HUES6 (cell line): ENCODE results near the gene BCL2A1.

Source experiments
- H3K27ac ChIP-seq: 2 replicates; pipeline ENCODE4 v1.7.0; 2013; ENCODE audit warnings: low read depth, mild to moderate bottlenecking, low read length, inconsistent platforms
- H3K27me3 ChIP-seq: 2 replicates; pipeline ENCODE4 v1.6.1; 2013; ENCODE audit warnings: low read length; ENCODE audit not compliant: control insufficient read depth, insufficient read depth
- H3K36me3 ChIP-seq: 2 replicates; pipeline ENCODE4 v1.6.1; 2013; ENCODE audit warnings: low read length; ENCODE audit not compliant: control insufficient read depth, insufficient read depth
- H3K4me1 ChIP-seq: 2 replicates; pipeline ENCODE4 v1.6.1; 2013; ENCODE audit warnings: low read length; ENCODE audit not compliant: control insufficient read depth, insufficient read depth
- H3K4me3 ChIP-seq: 2 replicates; pipeline ENCODE4 v1.5.1; 2013; ENCODE audit warnings: low read depth, low read length
- H3K9ac ChIP-seq: one replicate; pipeline ENCODE4 v1.6.1; 2013; ENCODE audit warnings: mild to moderate bottlenecking, low read length
- H3K9me3 ChIP-seq: 2 replicates; pipeline ENCODE4 v1.6.1; 2013; ENCODE audit warnings: low read depth, low read length; ENCODE audit not compliant: control insufficient read depth, insufficient read depth

Gene BCL2A1

GRCh38 chr15:80010131-80010673 lies 39.2 kb upstream of the BCL2A1 start:
- no peak overlapping the region for H3K4me3 ChIP-seq

GRCh38 chr15:80007532-80007931 lies 36.5 kb upstream of the BCL2A1 start:
- no peak overlapping the region for H3K4me3 ChIP-seq
- no peaks in the 10 kb centered on the region for H3K4me1 ChIP-seq
- no peak overlapping the region for H3K27ac ChIP-seq
- H3K27me3 ChIP-seq, result no peaks in the 10 kb centered on the region
- no peaks in the 10 kb centered on the region; the same call in 1 of the 2 replicates for H3K9me3 ChIP-seq
- no peaks in the 10 kb centered on the region for H3K36me3 ChIP-seq
- H3K9ac ChIP-seq, result no peak overlapping the region

More at GRCh38 chr15:80010131-80010673, 39.2 kb upstream of the BCL2A1 start:
- H3K27ac ChIP-seq, result no peak overlapping the region
- no peaks in the 10 kb centered on the region for H3K27me3 ChIP-seq
- no peak overlapping the region for H3K9ac ChIP-seq
- no peaks in the 10 kb centered on the region for H3K36me3 ChIP-seq
- H3K4me1 ChIP-seq, result no peaks in the 10 kb centered on the region
- no peaks in the 10 kb centered on the region for H3K9me3 ChIP-seq

GRCh38 chr15:80006946-80007345 lies 36.0 kb upstream of the BCL2A1 start:
- Histone ChIP-seq H3K9ac (no peak overlapping the region), H3K4me1 (no peaks in the 10 kb centered on the region), H3K27ac (no peak overlapping the region), H3K36me3 (no peaks in the 10 kb centered on the region), H3K9me3 (no peaks in the 10 kb centered on the region; the same call in 1 of the 2 replicates), H3K27me3 (no peaks in the 10 kb centered on the region), H3K4me3 (no peak overlapping the region)

- H3K9ac ChIP-seq, result no peak overlapping the region
- no peaks in the 10 kb centered on the region for H3K36me3 ChIP-seq
- 0 out of 2 replicates have a peak overlapping the region, but pooled peaks have one; percentile 53 for H3K27ac ChIP-seq
- H3K27me3 ChIP-seq, result no peaks in the 10 kb centered on the region
- no peak overlapping the region for H3K4me3 ChIP-seq
- H3K4me1 ChIP-seq, result no peaks in the 10 kb centered on the region
- H3K9me3 ChIP-seq, result no peaks in the 10 kb centered on the region; the same call in 1 of the 2 replicates
These were observed 33.0 kb upstream of the BCL2A1 start for GRCh38 chr15:80003934-80004472.

- no peaks in the 10 kb centered on the region for H3K27me3 ChIP-seq
- H3K4me1 ChIP-seq, result no peaks in the 10 kb centered on the region
- H3K9me3 ChIP-seq, result no peaks in the 10 kb centered on the region; the same call in 1 of the 2 replicates
- no peak overlapping the region for H3K9ac ChIP-seq
- H3K36me3 ChIP-seq, result no peaks in the 10 kb centered on the region
- peak overlapping the region; percentile 55 for H3K27ac ChIP-seq
- no peak overlapping the region for H3K4me3 ChIP-seq
These were observed 32.2 kb upstream of the BCL2A1 start for GRCh38 chr15:80003171-80003570.

- H3K27me3 ChIP-seq, result no peaks in the 10 kb centered on the region
- no peak overlapping the region for H3K4me3 ChIP-seq
- H3K9ac ChIP-seq, result no peak overlapping the region
- H3K27ac ChIP-seq, result no peak overlapping the region
- H3K9me3 ChIP-seq, result no peaks in the 10 kb centered on the region; the same call in 1 of the 2 replicates
- H3K4me1 ChIP-seq, result no peaks in the 10 kb centered on the region
- H3K36me3 ChIP-seq, result no peaks in the 10 kb centered on the region
These were observed 31.3 kb upstream of the BCL2A1 start for GRCh38 chr15:80002267-80002666.

- no peaks in the 10 kb centered on the region for H3K9me3 ChIP-seq
- no peaks in the 10 kb centered on the region for H3K27me3 ChIP-seq
- no peak overlapping the region for H3K4me3 ChIP-seq
- no peak overlapping the region for H3K9ac ChIP-seq
- no peaks in the 10 kb centered on the region for H3K4me1 ChIP-seq
- H3K36me3 ChIP-seq, result no peaks in the 10 kb centered on the region
- H3K27ac ChIP-seq, result no peak overlapping the region
These were observed 23.6 kb upstream of the BCL2A1 start for GRCh38 chr15:79994615-79995014.

GRCh38 chr15:79991826-79992225 lies 20.8 kb upstream of the BCL2A1 start:
- Histone ChIP-seq H3K9ac (no peak overlapping the region), H3K36me3 (no peaks in the 10 kb centered on the region), H3K27ac (no peak overlapping the region), H3K4me1 (no peaks in the 10 kb centered on the region), H3K9me3 (no peaks in the 10 kb centered on the region), H3K4me3 (no peak overlapping the region), H3K27me3 (no peaks in the 10 kb centered on the region)

- no peaks in the 10 kb centered on the region for H3K4me1 ChIP-seq
- H3K4me3 ChIP-seq, result no peak overlapping the region
- H3K27ac ChIP-seq, result no peak overlapping the region
- no peaks in the 10 kb centered on the region for H3K9me3 ChIP-seq
- H3K27me3 ChIP-seq, result no peaks in the 10 kb centered on the region
- no peaks in the 10 kb centered on the region for H3K36me3 ChIP-seq
- no peak overlapping the region for H3K9ac ChIP-seq
These were observed 20.0 kb upstream of the BCL2A1 start for GRCh38 chr15:79990997-79991334.

GRCh38 chr15:79990280-79990996 lies 19.4 kb upstream of the BCL2A1 start:
- no peak overlapping the region for H3K27ac ChIP-seq

GRCh38 chr15:79989682-79990081 lies 18.7 kb upstream of the BCL2A1 start:
- H3K9ac ChIP-seq, result no peak overlapping the region
- H3K4me1 ChIP-seq, result no peaks in the 10 kb centered on the region
- H3K36me3 ChIP-seq, result no peaks in the 10 kb centered on the region
- no peak overlapping the region for H3K4me3 ChIP-seq
- no peaks in the 10 kb centered on the region for H3K27me3 ChIP-seq
- H3K9me3 ChIP-seq, result no peaks in the 10 kb centered on the region
- no peak overlapping the region for H3K27ac ChIP-seq

More at GRCh38 chr15:79990280-79990996, 19.4 kb upstream of the BCL2A1 start:
- Histone ChIP-seq H3K27me3 (no peaks in the 10 kb centered on the region), H3K4me3 (no peak overlapping the region), H3K36me3 (no peaks in the 10 kb centered on the region), H3K9me3 (no peaks in the 10 kb centered on the region), H3K4me1 (no peaks in the 10 kb centered on the region), H3K9ac (no peak overlapping the region)
